Kidney (tissue), 14 donors: ENCODE data around the gene COX7A2. TPM values are rescaled to one million over a fixed set of nuclear protein-coding genes. Genes with fewer than 3 reads are reported as not detected.

ENCODE experiments used
- DNase-seq, 5 donors: peaks; one replicate each; pipeline ENCODE4 v3.0.0-alpha.2; 2013 to 2020
- FAIRE-seq: peaks from 2 replicates; lab custom pipeline; 2012; peaks lifted over from hg19 to GRCh38; lab: Jason Lieb, UNC
- H3K27ac ChIP-seq, 2 donors: one replicate each; pipeline ENCODE4 v1.7.0; 2013; ENCODE audit warnings: low read depth in 2 of 2, low read length in 2 of 2, inconsistent platforms in 1 of 2
- H3K27me3 ChIP-seq: one replicate; pipeline ENCODE4 v1.7.1; 2013; ENCODE audit warnings: low read length, inconsistent platforms; ENCODE audit not compliant: control insufficient read depth, insufficient read depth
- H3K36me3 ChIP-seq, 3 donors: one replicate each; pipeline versions ENCODE4 v1.7.0 to v1.7.1; 2013; ENCODE audit warnings: low read length in 3 of 3, control low read depth in 1 of 3, inconsistent platforms in 1 of 3; ENCODE audit not compliant: insufficient read depth in 3 of 3, control insufficient read depth in 2 of 3
- H3K4me1 ChIP-seq, 3 donors: one replicate each; pipeline versions ENCODE4 v1.7.0 to v1.7.1; 2013; ENCODE audit warnings: low read length in 3 of 3, inconsistent platforms in 1 of 3, low read depth in 1 of 3; ENCODE audit not compliant: control insufficient read depth in 2 of 3, insufficient read depth in 2 of 3
- H3K4me3 ChIP-seq, 3 donors: one replicate each; pipeline versions ENCODE4 v1.7.0 to v1.8.1; 2013; ENCODE audit warnings: low read length in 3 of 3, control low read depth in 1 of 3, inconsistent platforms in 1 of 3
- H3K9ac ChIP-seq, 3 donors: one replicate each; pipeline versions ENCODE4 v1.7.0 to v1.7.1; 2013; ENCODE audit warnings: low read length in 3 of 3, control low read depth in 1 of 3, inconsistent platforms in 1 of 3
- H3K9me3 ChIP-seq, 3 donors: one replicate each; pipeline versions ENCODE4 v1.7.0 to v1.7.1; 2013; ENCODE audit warnings: low read length in 3 of 3, control low read depth in 1 of 3, inconsistent platforms in 1 of 3; ENCODE audit not compliant: control insufficient read depth in 2 of 3, insufficient read depth in 1 of 3
- CTCF ChIP-seq: IDR thresholded peaks from 3 replicates; pipeline ENCODE4 v1.5.1; 2012; ENCODE audit warnings: mild to moderate bottlenecking, moderate library complexity, borderline replicate concordance; ENCODE audit not compliant: insufficient read depth; ENCODE audit errors: extremely low read depth
- intact Hi-C: fragments of 100-400 bp; cut with DNase I; formaldehyde crosslinking; loops from one replicate; pipeline ENCODE4 v1.11.1; 2022
- polyA plus RNA-seq: library from polyadenylated mRNA; stranded (reverse); fragments of 350-450 nt; fragmentation: Illumina TruSeq; extraction: RNeasy Lipid Tissue Mini Kit (QIAGEN cat#74804); gene quantifications from one replicate; pipeline ENCODE4 v1.2.3, GENCODE V29; 2014; ENCODE audit warnings: low read depth, low replicate concordance; ENCODE audit not compliant: insufficient read depth
- total RNA-seq: library from RNA; stranded (reverse); fragmentation: NEBNext Ultra II Directional; extraction: Animal tissue kit (Norgen Biotek cat#: 25700); gene quantifications from one replicate; pipeline ENCODE4 v1.2.1, GENCODE V29; 2021
- donor health status: control.
- donor health status: control.
- donor health status: control.
- donor health status: control.
- donor health status: control.
- donor health status: DM: yes; HTN: yes; CAD: no.
- donor health status: Normal renal cell carcinoma (clear cell type).

COX7A2 gene
- total and polyA plus RNA-seq, 2 donors from 2014 or later: 315 to 812 TPM

DNA sequence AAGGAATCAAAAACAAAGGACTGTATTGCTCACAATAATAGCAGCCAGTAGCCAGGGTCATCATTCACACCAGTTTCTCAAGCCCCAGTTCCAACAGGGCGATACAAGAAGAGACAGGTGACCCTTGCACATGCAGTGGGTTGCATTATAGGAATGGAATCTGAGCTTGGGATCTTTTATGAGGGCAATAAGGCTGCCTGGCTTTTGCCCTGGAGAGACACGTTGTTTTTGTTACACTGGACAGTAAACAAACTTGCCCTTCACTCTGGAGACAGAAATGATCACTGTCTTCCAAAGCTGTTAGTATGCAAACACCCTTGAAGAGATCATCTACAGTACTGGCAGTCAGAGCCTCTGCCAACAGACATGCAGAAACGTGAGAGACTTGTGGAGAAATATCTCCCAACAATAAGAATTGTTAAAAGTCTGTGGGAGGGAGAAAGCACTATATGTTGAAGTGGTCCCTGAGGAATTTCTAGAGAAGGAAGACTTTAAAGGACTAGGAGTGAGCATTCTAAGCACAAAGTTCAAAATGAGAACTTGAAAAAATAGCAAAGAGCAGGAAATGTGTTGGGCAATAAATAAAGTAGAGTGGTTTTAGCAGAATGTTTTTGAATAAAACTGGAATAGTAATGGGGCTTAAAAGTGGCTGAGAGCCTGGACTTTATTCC, 31.5 kb downstream of the COX7A2 start:
- peaks cover 5% of the 10 kb centered on the region for H3K27me3 ChIP-seq
- no peaks in the 10 kb centered on the region for H3K36me3 ChIP-seq
- H3K27ac ChIP-seq: peak overlapping the region in 1 of 2 donors; percentile 56
- no peaks in the 10 kb centered on the region for H3K9me3 ChIP-seq
- no peak overlapping the region for H3K4me3 ChIP-seq
- no peak overlapping the region for H3K9ac ChIP-seq
- intact Hi-C loops: loop anchor here (10.0 kb wide), 1 partner anchor 1127 kb away; no protein-coding TSS in a partner anchor
- DNase-seq (no peak), FAIRE-seq (no peak)
- no peak for TF ChIP-seq CTCF
- peaks cover 0 to 10% (median 8%) of the 10 kb centered on the region in 3 donors for H3K4me1 ChIP-seq

GRCh38 chr6:75210885-75211739, 32.5 kb downstream of the COX7A2 start:
- Histone ChIP-seq H3K4me1 (peaks cover 0 to 10% (median 8%) of the 10 kb centered on the region in 3 donors), H3K9me3 (no peaks in the 10 kb centered on the region), H3K27me3 (peaks cover 7% of the 10 kb centered on the region), H3K36me3 (no peaks in the 10 kb centered on the region), H3K27ac (no peak overlapping the region), H3K4me3 (no peak overlapping the region), H3K9ac (no peak overlapping the region)
- peak in 3 of 5 donors; percentile 33 to 87 (median 83) for DNase-seq
- peak; percentile 77 for TF ChIP-seq CTCF
- intact Hi-C loops: loop anchor here (10.0 kb wide), 1 partner anchor 1126 kb away; no protein-coding TSS in a partner anchor
- FAIRE-seq: peak; percentile 85

DNA sequence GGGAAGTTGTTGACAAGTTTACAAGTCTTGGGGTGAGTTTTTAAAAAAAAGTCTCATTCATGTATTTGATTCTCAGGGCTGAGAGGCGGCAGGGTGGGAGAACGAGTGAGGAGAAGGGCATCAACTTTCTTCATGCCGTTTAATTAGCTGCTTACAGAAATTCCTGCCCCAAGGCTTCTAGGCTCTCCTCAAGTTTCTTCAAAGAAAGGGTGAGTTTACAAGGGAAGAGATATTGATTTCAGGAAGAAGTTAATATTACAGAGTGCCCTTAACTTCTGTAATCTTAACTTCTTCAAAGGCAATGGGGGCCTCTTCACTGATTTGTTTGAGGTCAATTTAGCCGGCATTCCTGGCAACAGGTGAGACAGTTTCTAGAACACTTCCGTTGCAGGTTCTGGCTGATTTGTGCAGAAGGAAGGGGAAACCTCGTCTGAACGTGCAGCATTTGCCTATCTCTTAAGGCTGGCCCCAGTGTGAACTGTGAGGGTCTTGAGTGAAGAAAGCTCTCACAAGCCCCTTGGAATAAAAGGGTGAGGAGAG, 34.3 kb downstream of the COX7A2 start:
- H3K9me3 ChIP-seq: no peaks in the 10 kb centered on the region
- FAIRE-seq (no peak), DNase-seq (no peak)
- no peak overlapping the region for H3K4me3 ChIP-seq
- no peak overlapping the region for H3K27ac ChIP-seq
- peak overlapping the region in 1 of 3 donors; percentile 14 for H3K9ac ChIP-seq
- TF ChIP-seq CTCF: no peak
- intact Hi-C loops: loop anchor here (5.0 kb wide), 1 partner anchor 1472 kb away; no protein-coding TSS in a partner anchor
- peaks cover 7% of the 10 kb centered on the region for H3K27me3 ChIP-seq
- H3K4me1 ChIP-seq: peaks cover 0 to 16% (median 8%) of the 10 kb centered on the region in 3 donors
- no peaks in the 10 kb centered on the region for H3K36me3 ChIP-seq
